Measurements from ENCODE around the gene TSTD1. TPM values are rescaled to one million over a fixed set of nuclear protein-coding genes. Genes with fewer than 3 reads are reported as not detected.

The TSTD1 gene
- total RNA-seq, 1 donor from 2014 or later: 9.5 TPM

DNA sequence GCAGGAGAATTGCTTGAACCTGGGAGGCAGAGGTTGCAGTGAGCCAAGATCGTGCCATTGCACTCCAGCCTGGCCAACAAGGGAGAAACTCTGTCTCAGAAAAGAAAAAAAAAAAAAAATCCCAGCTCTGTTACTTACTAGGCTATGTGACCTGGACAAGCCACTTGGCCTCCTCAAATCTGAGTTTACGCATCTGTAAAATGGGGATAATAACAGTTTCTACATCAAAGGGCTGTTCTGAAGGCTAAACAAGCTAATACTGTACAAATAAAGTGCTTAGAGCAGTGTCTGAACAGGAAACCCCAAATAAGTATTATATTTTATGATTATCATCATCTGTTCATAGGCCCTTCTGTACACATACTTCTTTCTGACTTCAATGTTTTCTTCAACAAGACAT, 31.4 kb downstream of the TSTD1 start:
- Histone ChIP-seq H4K20me1 (ENCODE audit: insufficient read depth, low read length) (no peaks in the 10 kb centered on the region), H3K4me2 (ENCODE audit: low read length) (no peak overlapping the region), H2AFZ (ENCODE audit: low read depth, low read length) (no peak overlapping the region), H3K9ac (ENCODE audit: low read length) (no peak overlapping the region), H3K27ac (ENCODE audit: low read depth, low read length) (no peak overlapping the region), H3K36me3 (ENCODE audit: insufficient read depth, low read length) (no peaks in the 10 kb centered on the region), H3K9me3 (ENCODE audit: insufficient read depth, low read depth, low read length) (no peaks in the 10 kb centered on the region), H3K4me3 (ENCODE audit: insufficient read depth, low read depth, low read length) (no peak overlapping the region), H3K27me3 (ENCODE audit: insufficient read depth, low read length) (no peaks in the 10 kb centered on the region), H3K4me1 (ENCODE audit: insufficient read depth, low read length) (no peaks in the 10 kb centered on the region), H3K79me2 (ENCODE audit: insufficient read depth, low read length) (no peaks in the 10 kb centered on the region)
- Mint-ChIP-seq H3K27ac (ENCODE audit: unreplicated experiment) (no peak overlapping the region), H3K4me1 (ENCODE audit: low read depth, unreplicated experiment) (peaks cover 5% of the 10 kb centered on the region), H3K27me3 (ENCODE audit: low read depth, unreplicated experiment) (no peaks in the 10 kb centered on the region), H3K36me3 (ENCODE audit: low read depth, unreplicated experiment) (peaks cover 3% of the 10 kb centered on the region), H3K4me3 (ENCODE audit: unreplicated experiment) (no peak overlapping the region), H3K9me3 (ENCODE audit: unreplicated experiment) (no peaks in the 10 kb centered on the region)
- no peak for DNase-seq (ENCODE audit: low read depth)
- TF ChIP-seq EZH2 (IDR thresholded peaks at IDR 0.05; ENCODE audit: insufficient read depth, low read length): no peak
- TF ChIP-seq, protein P1, sequence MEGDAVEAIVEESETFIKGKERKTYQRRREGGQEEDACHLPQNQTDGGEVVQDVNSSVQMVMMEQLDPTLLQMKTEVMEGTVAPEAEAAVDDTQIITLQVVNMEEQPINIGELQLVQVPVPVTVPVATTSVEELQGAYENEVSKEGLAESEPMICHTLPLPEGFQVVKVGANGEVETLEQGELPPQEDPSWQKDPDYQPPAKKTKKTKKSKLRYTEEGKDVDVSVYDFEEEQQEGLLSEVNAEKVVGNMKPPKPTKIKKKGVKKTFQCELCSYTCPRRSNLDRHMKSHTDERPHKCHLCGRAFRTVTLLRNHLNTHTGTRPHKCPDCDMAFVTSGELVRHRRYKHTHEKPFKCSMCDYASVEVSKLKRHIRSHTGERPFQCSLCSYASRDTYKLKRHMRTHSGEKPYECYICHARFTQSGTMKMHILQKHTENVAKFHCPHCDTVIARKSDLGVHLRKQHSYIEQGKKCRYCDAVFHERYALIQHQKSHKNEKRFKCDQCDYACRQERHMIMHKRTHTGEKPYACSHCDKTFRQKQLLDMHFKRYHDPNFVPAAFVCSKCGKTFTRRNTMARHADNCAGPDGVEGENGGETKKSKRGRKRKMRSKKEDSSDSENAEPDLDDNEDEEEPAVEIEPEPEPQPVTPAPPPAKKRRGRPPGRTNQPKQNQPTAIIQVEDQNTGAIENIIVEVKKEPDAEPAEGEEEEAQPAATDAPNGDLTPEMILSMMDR (IDR thresholded peaks at IDR 0.05; ENCODE audit: insufficient read depth, low read depth, low read length): no peak
- no peak for FAIRE-seq

DNA sequence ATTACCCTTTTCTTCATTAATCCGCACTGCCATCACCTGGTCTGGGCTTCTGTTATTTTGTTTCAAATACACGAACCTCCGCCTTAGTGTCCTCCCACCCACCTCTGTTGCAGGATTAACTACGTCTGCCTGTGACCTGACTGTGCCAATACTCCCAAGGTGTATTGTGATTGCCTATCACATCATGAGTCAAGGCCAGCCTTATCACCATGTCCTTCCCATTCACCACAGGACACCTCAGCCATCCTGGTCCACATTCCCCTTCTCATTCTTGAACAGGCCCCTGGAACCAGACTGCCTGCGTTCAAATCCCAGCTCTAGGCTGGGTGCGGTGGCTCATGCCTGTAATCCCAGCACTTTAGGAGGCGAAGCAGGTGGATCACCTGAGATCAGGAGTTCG, 32.2 kb downstream of the TSTD1 start:
- H3K4me2 ChIP-seq (ENCODE audit: low read length): no peak overlapping the region
- H3K27me3 ChIP-seq (ENCODE audit: insufficient read depth, low read length): no peaks in the 10 kb centered on the region
- FAIRE-seq (no peak), DNase-seq (ENCODE audit: low read depth) (no peak)
- H3K27me3 Mint-ChIP-seq (ENCODE audit: low read depth, unreplicated experiment): no peaks in the 10 kb centered on the region
- H3K36me3 Mint-ChIP-seq (ENCODE audit: low read depth, unreplicated experiment): peaks cover 3% of the 10 kb centered on the region
- peaks cover 5% of the 10 kb centered on the region for H3K4me1 Mint-ChIP-seq (ENCODE audit: low read depth, unreplicated experiment)
- H3K36me3 ChIP-seq (ENCODE audit: insufficient read depth, low read length): no peaks in the 10 kb centered on the region
- H3K4me3 ChIP-seq (ENCODE audit: insufficient read depth, low read depth, low read length): no peak overlapping the region
- TF ChIP-seq, protein P1 (IDR thresholded peaks at IDR 0.05; ENCODE audit: insufficient read depth, low read depth, low read length): no peak
- no peak for TF ChIP-seq EZH2 (IDR thresholded peaks at IDR 0.05; ENCODE audit: insufficient read depth, low read length)
- H4K20me1 ChIP-seq (ENCODE audit: insufficient read depth, low read length): no peaks in the 10 kb centered on the region
- H3K27ac Mint-ChIP-seq (ENCODE audit: unreplicated experiment): no peak overlapping the region
- no peaks in the 10 kb centered on the region for H3K9me3 ChIP-seq (ENCODE audit: insufficient read depth, low read depth, low read length)
- H3K4me3 Mint-ChIP-seq (ENCODE audit: unreplicated experiment): no peak overlapping the region
- H3K9me3 Mint-ChIP-seq (ENCODE audit: unreplicated experiment): no peaks in the 10 kb centered on the region
- H3K79me2 ChIP-seq (ENCODE audit: insufficient read depth, low read length): no peaks in the 10 kb centered on the region
- no peak overlapping the region for H2AFZ ChIP-seq (ENCODE audit: low read depth, low read length)
- H3K9ac ChIP-seq (ENCODE audit: low read length): no peak overlapping the region
- no peaks in the 10 kb centered on the region for H3K4me1 ChIP-seq (ENCODE audit: insufficient read depth, low read length)
- H3K27ac ChIP-seq (ENCODE audit: low read depth, low read length): no peak overlapping the region

DNA sequence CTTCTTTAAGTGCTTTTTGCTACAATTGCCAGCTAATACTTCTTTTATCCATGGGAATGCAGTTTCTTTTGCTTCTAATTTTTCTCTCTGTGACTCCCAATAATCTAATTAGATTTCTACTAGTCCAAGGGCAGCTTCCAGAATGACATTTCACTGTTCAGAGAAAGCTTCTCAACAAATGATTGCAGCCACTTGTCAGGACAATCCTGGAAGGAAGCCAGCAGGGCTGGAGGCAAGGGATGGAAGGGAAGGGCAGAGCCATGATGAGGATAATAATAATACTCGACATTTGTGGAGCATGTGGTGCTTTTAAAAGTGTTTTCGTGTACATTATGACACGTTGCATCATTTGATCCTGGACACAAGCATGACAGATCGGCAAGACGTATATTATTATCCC, 37.2 kb downstream of the TSTD1 start:
- Histone ChIP-seq H3K9ac (ENCODE audit: low read length) (no peak overlapping the region), H3K36me3 (ENCODE audit: insufficient read depth, low read length) (no peaks in the 10 kb centered on the region), H4K20me1 (ENCODE audit: insufficient read depth, low read length) (no peaks in the 10 kb centered on the region), H3K27me3 (ENCODE audit: insufficient read depth, low read length) (no peaks in the 10 kb centered on the region), H3K4me1 (ENCODE audit: insufficient read depth, low read length) (no peaks in the 10 kb centered on the region), H2AFZ (ENCODE audit: low read depth, low read length) (no peak overlapping the region), H3K4me3 (ENCODE audit: insufficient read depth, low read depth, low read length) (no peak overlapping the region), H3K9me3 (ENCODE audit: insufficient read depth, low read depth, low read length) (no peaks in the 10 kb centered on the region), H3K79me2 (ENCODE audit: insufficient read depth, low read length) (no peaks in the 10 kb centered on the region), H3K27ac (ENCODE audit: low read depth, low read length) (no peak overlapping the region), H3K4me2 (ENCODE audit: low read length) (no peak overlapping the region)
- Mint-ChIP-seq H3K9me3 (ENCODE audit: unreplicated experiment) (no peaks in the 10 kb centered on the region), H3K27ac (ENCODE audit: unreplicated experiment) (no peak overlapping the region), H3K36me3 (ENCODE audit: low read depth, unreplicated experiment) (peaks cover 10% of the 10 kb centered on the region), H3K4me3 (ENCODE audit: unreplicated experiment) (no peak overlapping the region), H3K27me3 (ENCODE audit: low read depth, unreplicated experiment) (no peaks in the 10 kb centered on the region), H3K4me1 (ENCODE audit: low read depth, unreplicated experiment) (peaks cover 3% of the 10 kb centered on the region)
- FAIRE-seq (no peak), DNase-seq (ENCODE audit: low read depth) (no peak)
- TF ChIP-seq EZH2 (IDR thresholded peaks at IDR 0.05; ENCODE audit: insufficient read depth, low read length): no peak
